ENCODE data around the gene DLGAP4. TPM values are rescaled to one million over a fixed set of nuclear protein-coding genes. Genes with fewer than 3 reads are reported as not detected.

Gene DLGAP4
- total and polyA plus RNA-seq, 9 of the 15 experiments (the other 6 are each of a cell fraction or from before 2014, with no cell fraction given): 0.31 to 34.1 (median 4.5) TPM

DNA sequence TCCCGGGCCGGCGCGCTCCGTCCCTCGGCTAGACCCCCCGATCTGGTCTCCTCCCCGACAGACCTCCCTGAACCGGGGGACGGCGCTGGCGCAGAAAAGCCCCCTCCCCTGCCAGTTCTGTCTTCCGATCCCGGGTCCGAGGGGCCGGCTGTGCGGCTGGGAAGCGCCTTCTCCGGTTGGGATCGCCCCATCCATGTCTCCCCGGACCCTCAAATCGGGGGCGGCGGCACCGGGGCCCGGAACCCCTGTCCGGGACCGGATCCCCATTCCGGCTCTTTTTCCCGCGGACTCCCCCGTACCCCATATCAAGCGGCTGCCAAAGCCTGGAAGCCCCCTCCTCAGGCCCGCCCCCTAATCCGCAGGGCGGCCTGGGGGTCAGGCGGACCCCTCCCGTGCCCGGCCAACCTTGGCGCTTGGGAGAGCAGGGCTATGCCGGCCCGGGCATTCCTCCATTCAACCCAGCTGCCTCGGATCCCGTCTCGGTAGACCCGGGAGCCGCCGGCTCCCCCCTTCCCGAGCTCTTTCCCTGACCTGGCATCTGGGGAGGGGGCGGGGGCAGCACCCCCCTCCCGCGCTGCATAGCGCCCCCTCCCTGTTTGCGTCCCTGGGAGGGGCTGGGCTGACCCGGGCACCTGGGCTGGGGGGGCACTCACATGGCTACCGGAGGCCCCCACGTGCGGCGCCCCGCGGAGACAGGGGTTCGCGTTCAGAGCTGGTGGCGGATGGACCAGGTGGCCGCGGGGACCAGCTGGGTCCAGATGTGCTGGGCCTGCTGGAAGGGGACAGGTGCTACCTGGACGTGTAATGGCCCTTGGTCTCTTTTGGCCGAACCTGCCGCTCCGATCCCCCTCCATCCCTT is 643 bp downstream of the DLGAP4 start:
- peaks cover 15 to 72% of the 10 kb centered on the region in 2 experiments; a peak in 4 of 5 replicates for H3K27me3 ChIP-seq (ENCODE audit: control insufficient read depth in 2 of 2, insufficient read depth in 2 of 2, low read length in 2 of 2)
- in situ Hi-C loops (cut with MboI): no loop called here
- intact Hi-C loops (cut with micrococcal nuclease): no loop called here
- H2AFZ ChIP-seq (ENCODE audit: low read depth, low read length): no peak overlapping the region
- no peaks in the 10 kb centered on the region for H3K79me2 ChIP-seq (ENCODE audit: control insufficient read depth, insufficient read depth, low read length)
- H3K4me3 ChIP-seq: no peak overlapping the region
- WGBS (ENCODE audit: insufficient coverage, low coverage, missing lambda C conversion rate): 34% methylated on average over 25 of the region's 70 CpGs
- no peaks in the 10 kb centered on the region for H3K36me3 ChIP-seq (ENCODE audit: control insufficient read depth, insufficient read depth, low read length)
- FAIRE-seq: no peak
- H3K4me1 ChIP-seq (replicated peaks in 1 of 2; ENCODE audit: control insufficient read depth in 2 of 2, insufficient read depth in 2 of 2, low read length in 2 of 2): peaks cover 0 to 15% of the 10 kb centered on the region in 2 experiments; a peak in 2 of 5 replicates
- H3K4me2 ChIP-seq (ENCODE audit: insufficient read depth, low read length): no peak overlapping the region
- H4K20me1 ChIP-seq (replicated peaks; ENCODE audit: control insufficient read depth, insufficient read depth, low read length): peaks cover 15% of the 10 kb centered on the region
- no TSS peak for BruUV-seq (replicated peaks)
- ATAC-seq: no peak
- H3K9ac ChIP-seq (ENCODE audit: insufficient read depth in 1 of 2, low read depth in 2 of 2, low read length in 2 of 2): no peak overlapping the region
- ChIA-PET CTCF (ENCODE audit: low intra/inter-chr PET ratio) (no interaction called here), POLR2A (no interaction called here)
- H3K27ac ChIP-seq (ENCODE audit: extremely low read depth, low read depth, low read length): no peak overlapping the region
- H3K9me1 ChIP-seq (ENCODE audit: control insufficient read depth, insufficient read depth, low read length): no peaks in the 10 kb centered on the region
- DNase-seq (ENCODE audit: extremely low read depth in 1 of 4, low spot score in 3 of 4): no peak
- H3K9me3 ChIP-seq (replicated peaks; ENCODE audit: control insufficient read depth, insufficient read depth, low read depth, low read length): no peaks in the 10 kb centered on the region
- TF ChIP-seq FIP1L1 (IDR thresholded peaks at IDR 0.05; ENCODE audit: low read depth, low read length, poor library complexity, severe bottlenecking): peak; percentile 33
- TF ChIP-seq PTBP1 (IDR thresholded peaks at IDR 0.05; ENCODE audit: low read depth, low read length): no peak

Measured in K562 (cell line).